Activated CD8-positive, alpha-beta T cell treated with anti-CD3 and anti-CD28 coated beads for 36 hours (primary cell): ENCODE data around the gene ELMOD3. TPM values are rescaled to one million over a fixed set of nuclear protein-coding genes. Genes with fewer than 3 reads are reported as not detected.
"Not testable (repeated sequence)": the region's sequence is repeated elsewhere in the genome, so short reads cannot be mapped to it uniquely, and the experiment has no call there.

Experiments used
- ATAC-seq: fragments of 200-7000 bp; cut with Tn5 transposase; one replicate; pipeline ENCODE4 v1.10.0; 2021; ENCODE audit warnings: mild to moderate bottlenecking, moderate library complexity
- CTCF ChIA-PET: fragments of 350-600 bp; sonication (Branson Sonifier 250); formaldehyde crosslinking; loops from one replicate; lab custom pipeline; 2021; ENCODE audit warnings: antibody characterized with exemption; lab: Charles Lee
- POLR2A ChIA-PET: fragments of 350-600 bp; sonication (Branson Sonifier 250); formaldehyde crosslinking; loops from one replicate; lab custom pipeline; 2021; ENCODE audit warnings: antibody characterized with exemption; lab: Charles Lee
- DNase-seq: peaks from one replicate; pipeline ENCODE4 v3.0.0-alpha.2; 2020
- H3K27ac Mint-ChIP-seq: one replicate; pipeline ENCODE4 v1.8.0; 2021; ENCODE audit warnings: mild to moderate bottlenecking, mixed read lengths
- H3K27me3 Mint-ChIP-seq: one replicate; pipeline ENCODE4 v1.8.0; 2021; ENCODE audit warnings: mixed read lengths
- H3K36me3 Mint-ChIP-seq: one replicate; pipeline ENCODE4 v1.8.0; 2021; ENCODE audit warnings: low read depth, mixed read lengths
- H3K4me1 Mint-ChIP-seq: one replicate; pipeline ENCODE4 v1.8.0; 2021; ENCODE audit warnings: low read depth, mixed read lengths
- H3K4me3 Mint-ChIP-seq: one replicate; pipeline ENCODE4 v1.8.0; 2021; ENCODE audit warnings: mild to moderate bottlenecking, moderate library complexity, mixed read lengths
- H3K9me3 Mint-ChIP-seq: one replicate; pipeline ENCODE4 v1.8.0; 2021; ENCODE audit warnings: mixed read lengths
- intact Hi-C: fragments of 100-400 bp; cut with micrococcal nuclease; formaldehyde crosslinking; loops from one replicate; pipeline ENCODE4 v1.10.0; 2022
- total RNA-seq, 2 experiments: library from RNA; stranded (reverse); gene quantifications; one replicate each; pipeline ENCODE4 v1.2.3, GENCODE V29; 2021
- TF ChIP-seq, protein P1 (sequence below): fragments of 200-600 bp; IDR thresholded peaks from one replicate; pipeline ENCODE4 v1.8.0; 2022; ENCODE audit warnings: antibody characterized with exemption, mild to moderate bottlenecking

ELMOD3 gene
- total RNA-seq, 2 experiments from 2014 or later: 11.8 to 13.0 TPM

DNA sequence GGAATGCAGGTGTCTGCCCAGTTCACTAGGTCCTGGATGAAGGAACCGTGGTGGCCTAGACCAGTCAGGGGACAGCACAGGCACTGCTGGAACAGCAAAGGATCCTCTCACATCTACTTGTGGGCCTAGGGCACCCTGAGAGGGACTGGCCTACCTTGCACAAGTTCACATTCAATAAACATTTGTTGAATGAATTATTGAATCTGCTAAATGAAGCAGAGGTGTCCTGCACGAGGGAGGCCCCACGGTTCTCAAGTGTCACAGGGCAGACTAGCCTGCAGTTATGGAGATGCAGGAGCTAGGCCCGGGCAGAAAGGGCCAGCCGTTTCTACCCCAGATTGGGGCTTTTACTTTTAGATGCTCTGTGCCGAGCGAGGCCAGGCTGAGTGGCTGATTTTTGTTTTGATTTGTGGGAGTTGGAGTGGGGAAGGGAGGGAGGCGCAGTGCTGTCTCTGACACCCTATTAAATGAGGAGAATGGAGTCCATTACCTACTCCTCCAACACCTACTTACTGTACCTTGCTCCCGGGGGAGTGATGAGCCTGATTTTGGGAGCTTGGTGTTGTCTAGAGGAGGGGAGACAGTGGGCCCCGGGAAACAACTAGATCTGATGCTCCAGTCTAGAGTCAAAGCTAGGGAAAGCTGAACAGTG, 82.4 kb downstream of the ELMOD3 start:
- no peaks in the 10 kb centered on the region for H3K27me3 Mint-ChIP-seq
- H3K4me3 Mint-ChIP-seq: peak overlapping the region; percentile 63
- ChIA-PET POLR2A (interaction anchor here (0.8 to 24.1 kb wide), 9 partner anchors 8 to 182 kb away, joined by 3 to 382 read pairs (median 4); partner anchors contain the start of genes C2orf68, MAT2A and TGOLN2), CTCF (interaction anchor here (1.1 to 2.6 kb wide), 5 partner anchors 17 to 200 kb away, joined by 3 to 17 read pairs (median 5); no protein-coding TSS in a partner anchor)
- no peak for ATAC-seq
- peak overlapping the region; percentile 82 for H3K27ac Mint-ChIP-seq
- peaks cover 30% of the 10 kb centered on the region for H3K4me1 Mint-ChIP-seq
- TF ChIP-seq, protein P1, sequence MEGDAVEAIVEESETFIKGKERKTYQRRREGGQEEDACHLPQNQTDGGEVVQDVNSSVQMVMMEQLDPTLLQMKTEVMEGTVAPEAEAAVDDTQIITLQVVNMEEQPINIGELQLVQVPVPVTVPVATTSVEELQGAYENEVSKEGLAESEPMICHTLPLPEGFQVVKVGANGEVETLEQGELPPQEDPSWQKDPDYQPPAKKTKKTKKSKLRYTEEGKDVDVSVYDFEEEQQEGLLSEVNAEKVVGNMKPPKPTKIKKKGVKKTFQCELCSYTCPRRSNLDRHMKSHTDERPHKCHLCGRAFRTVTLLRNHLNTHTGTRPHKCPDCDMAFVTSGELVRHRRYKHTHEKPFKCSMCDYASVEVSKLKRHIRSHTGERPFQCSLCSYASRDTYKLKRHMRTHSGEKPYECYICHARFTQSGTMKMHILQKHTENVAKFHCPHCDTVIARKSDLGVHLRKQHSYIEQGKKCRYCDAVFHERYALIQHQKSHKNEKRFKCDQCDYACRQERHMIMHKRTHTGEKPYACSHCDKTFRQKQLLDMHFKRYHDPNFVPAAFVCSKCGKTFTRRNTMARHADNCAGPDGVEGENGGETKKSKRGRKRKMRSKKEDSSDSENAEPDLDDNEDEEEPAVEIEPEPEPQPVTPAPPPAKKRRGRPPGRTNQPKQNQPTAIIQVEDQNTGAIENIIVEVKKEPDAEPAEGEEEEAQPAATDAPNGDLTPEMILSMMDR: no peak
- H3K9me3 Mint-ChIP-seq: no peaks in the 10 kb centered on the region
- no peaks in the 10 kb centered on the region for H3K36me3 Mint-ChIP-seq
- intact Hi-C loops: no loop called here
- no peak for DNase-seq

DNA sequence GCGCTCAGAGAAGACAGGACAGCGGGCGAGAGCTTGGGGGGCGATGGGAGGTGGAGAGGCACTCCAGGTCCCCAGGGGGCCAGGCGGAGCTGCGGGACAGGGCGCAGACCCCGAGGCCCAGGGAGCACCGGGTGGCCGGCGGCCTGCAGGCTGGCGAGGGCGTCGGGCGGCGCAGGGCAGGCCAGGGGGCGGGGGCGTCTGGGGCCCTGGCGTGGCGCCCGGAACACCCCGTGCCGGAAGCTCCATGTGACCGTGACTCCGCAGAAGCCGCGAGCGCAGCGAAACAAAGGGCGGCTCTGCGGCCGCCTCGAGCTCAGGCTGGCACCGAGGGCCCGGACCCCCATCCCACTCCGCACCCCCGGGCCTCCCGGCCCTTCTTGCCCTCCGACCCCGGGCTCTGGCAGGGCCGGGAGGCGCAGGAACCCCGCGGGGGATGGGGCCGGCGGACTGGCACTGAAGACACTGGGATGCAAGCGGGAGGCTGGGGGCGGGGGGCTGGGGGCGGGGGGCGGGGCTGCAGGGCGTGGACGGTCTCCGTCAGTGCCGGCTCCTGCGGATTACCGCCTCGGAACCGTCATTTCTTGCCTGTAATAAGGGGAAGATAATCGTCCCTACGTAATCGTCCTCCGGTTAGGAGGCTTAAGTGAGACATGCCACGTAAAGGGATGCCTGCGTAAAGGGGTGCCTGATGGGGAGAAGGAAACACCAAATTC, 83.1 kb downstream of the ELMOD3 start:
- intact Hi-C loops: no loop called here
- no peaks in the 10 kb centered on the region for H3K27me3 Mint-ChIP-seq
- peak; percentile 79 for ATAC-seq
- no peaks in the 10 kb centered on the region for H3K9me3 Mint-ChIP-seq
- H3K27ac Mint-ChIP-seq: peak overlapping the region; percentile 93
- peak overlapping the region; percentile 78 for H3K4me3 Mint-ChIP-seq
- ChIA-PET POLR2A (interaction anchor here (0.7 to 24.1 kb wide), 14 partner anchors 8 to 181 kb away, joined by 3 to 382 read pairs (median 4); partner anchors contain the start of genes C2orf68, MAT2A, RETSAT and TGOLN2), CTCF (interaction anchor here (0.9 to 2.6 kb wide), 8 partner anchors 16 to 200 kb away, joined by 3 to 17 read pairs (median 4); partner anchors contain the start of genes GGCX and MAT2A)
- H3K36me3 Mint-ChIP-seq: no peaks in the 10 kb centered on the region
- peak; percentile 83 for DNase-seq
- TF ChIP-seq, protein P1: no peak
- H3K4me1 Mint-ChIP-seq: peaks cover 30% of the 10 kb centered on the region

DNA sequence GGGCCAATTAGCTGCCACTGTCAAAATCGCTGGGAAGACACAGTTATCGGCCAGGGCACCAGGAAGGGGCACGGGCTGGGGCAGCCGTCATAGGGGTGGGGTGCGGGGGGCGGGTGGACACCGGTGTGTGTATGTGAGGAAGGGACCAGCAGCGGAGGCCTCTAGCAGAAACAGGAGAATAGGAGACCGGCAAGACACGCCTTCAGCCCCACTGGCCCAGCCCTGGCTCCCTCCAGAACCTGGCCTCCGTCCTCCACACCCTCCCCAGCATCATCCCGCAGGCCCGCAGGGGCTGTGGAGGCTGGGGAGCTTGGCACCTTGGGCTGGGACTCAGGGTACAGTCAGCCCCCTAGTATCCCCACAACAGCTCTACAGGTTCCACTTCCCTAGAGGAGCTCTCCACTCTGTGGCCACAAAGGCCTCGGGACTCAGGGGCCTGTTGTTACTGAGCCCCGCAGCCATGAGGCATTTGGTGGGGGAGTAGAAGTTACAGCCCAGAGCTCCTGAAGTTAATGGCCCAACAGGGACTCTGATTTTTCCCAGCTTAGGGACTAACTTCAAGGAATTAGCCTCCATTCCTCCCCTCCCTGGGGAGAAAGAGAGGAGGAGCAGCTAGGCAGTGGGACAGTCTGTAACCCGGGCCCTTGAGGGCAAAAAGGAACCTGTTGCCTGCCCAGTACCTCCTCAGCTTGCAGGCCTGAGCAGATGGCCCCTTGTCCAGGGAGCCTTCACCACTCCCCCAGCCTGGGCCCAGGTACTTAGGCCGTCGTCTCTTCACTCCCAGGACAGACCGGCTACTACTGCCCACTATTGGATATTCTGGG, 83.8 kb downstream of the ELMOD3 start:
- Mint-ChIP-seq H3K4me3 (peak overlapping the region; percentile 78), H3K27ac (peak overlapping the region; percentile 93), H3K36me3 (no peaks in the 10 kb centered on the region), H3K27me3 (no peaks in the 10 kb centered on the region), H3K4me1 (peaks cover 33% of the 10 kb centered on the region), H3K9me3 (no peaks in the 10 kb centered on the region)
- intact Hi-C loops: no loop called here
- CTCF ChIA-PET: interaction anchor here (0.9 to 2.6 kb wide), 8 partner anchors 17 to 199 kb away, joined by 3 to 17 read pairs (median 4); partner anchors contain the start of genes GGCX and MAT2A
- TF ChIP-seq, protein P1: no peak
- POLR2A ChIA-PET: interaction anchor here (0.7 to 24.1 kb wide), 13 partner anchors 8 to 174 kb away, joined by 3 to 382 read pairs (median 4); partner anchors contain the start of genes C2orf68, MAT2A, RETSAT and TGOLN2
- no peak for DNase-seq
- ATAC-seq: peak; percentile 5

DNA sequence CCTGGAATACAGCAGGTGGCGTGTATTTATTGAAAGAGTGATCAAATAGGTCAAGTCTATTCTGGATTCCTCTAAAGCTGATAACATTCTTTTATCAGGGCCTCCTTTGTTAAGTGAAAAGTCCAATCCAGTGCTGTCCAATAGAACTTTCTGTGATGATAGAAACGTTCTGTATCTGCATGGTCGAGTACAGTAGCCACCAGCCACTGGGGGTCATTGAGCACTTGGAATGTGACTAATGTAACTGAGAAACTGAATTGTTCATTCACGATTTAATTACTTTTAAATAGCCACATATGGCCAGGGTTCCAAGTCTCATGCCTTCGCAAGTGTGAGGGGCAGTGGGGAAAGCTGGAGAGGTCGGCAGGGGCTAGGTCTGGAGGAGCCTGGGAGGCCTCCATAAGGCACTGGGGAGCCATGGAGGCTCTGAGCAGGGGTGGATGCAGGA, 84.5 kb downstream of the ELMOD3 start:
- Mint-ChIP-seq H3K27me3 (no peaks in the 10 kb centered on the region), H3K4me3 (peak overlapping the region; percentile 73), H3K4me1 (peaks cover 33% of the 10 kb centered on the region), H3K36me3 (no peaks in the 10 kb centered on the region), H3K27ac (peak overlapping the region; percentile 93), H3K9me3 (no peaks in the 10 kb centered on the region)
- CTCF ChIA-PET: interaction anchor here (1.1 to 2.6 kb wide), 6 partner anchors 18 to 198 kb away, joined by 3 to 17 read pairs (median 6); partner anchors contain the start of gene MAT2A
- no peak for ATAC-seq
- POLR2A ChIA-PET: interaction anchor here (1.0 to 24.1 kb wide), 7 partner anchors 10 to 138 kb away, joined by 3 to 382 read pairs (median 5); partner anchors contain the start of genes MAT2A, TGOLN2 and VAMP8
- DNase-seq: no peak
- TF ChIP-seq, protein P1: no peak
- intact Hi-C loops: no loop called here

DNA sequence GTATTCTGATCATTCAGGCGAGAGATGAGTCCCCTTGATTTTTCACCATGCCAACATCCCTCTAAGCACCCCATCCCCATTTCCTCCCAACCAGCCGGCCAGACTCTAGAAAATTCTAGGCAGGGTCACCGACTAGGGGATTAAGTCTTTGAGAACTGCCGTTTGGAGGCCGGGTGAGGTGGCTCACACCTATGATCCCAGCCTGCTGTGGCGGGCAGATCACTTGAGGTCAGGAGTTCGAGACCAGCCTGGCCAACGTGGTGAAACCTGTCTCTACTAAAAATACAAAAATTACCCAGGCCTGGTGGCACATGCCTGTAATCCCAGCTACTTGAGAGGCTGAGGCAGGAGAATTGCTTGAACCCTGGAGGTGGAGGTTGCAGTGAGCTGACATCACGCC, 85.0 kb downstream of the ELMOD3 start:
- CTCF ChIA-PET: interaction anchor here (1.2 to 2.2 kb wide), 2 partner anchors 18 to 20 kb away, joined by 4 to 8 read pairs; no protein-coding TSS in a partner anchor
- H3K27me3 Mint-ChIP-seq, H3K9me3 Mint-ChIP-seq, ATAC-seq, H3K36me3 Mint-ChIP-seq, intact Hi-C loops, DNase-seq: not testable (repeated sequence)
- peak overlapping the region; percentile 93 for H3K27ac Mint-ChIP-seq
- POLR2A ChIA-PET: interaction anchor here (1.0 to 24.1 kb wide), 3 partner anchors 85 to 112 kb away, joined by 3 to 382 read pairs (median 3); partner anchors contain the start of genes ELMOD3, MAT2A, RETSAT and TGOLN2
- H3K4me3 Mint-ChIP-seq: peak overlapping the region; percentile 73
- peaks cover 33% of the 10 kb centered on the region for H3K4me1 Mint-ChIP-seq
